HCT116 (cell line): ENCODE data around the gene SOCS1. TPM values are rescaled to one million over a fixed set of nuclear protein-coding genes. Genes with fewer than 3 reads are reported as not detected.

Experiments used
- ATAC-seq: fragments of 200-7000 bp; cut with Tn5 transposase; 2 replicates; pipeline ENCODE4 v1.9.1; 2020; ENCODE audit warnings: mild to moderate bottlenecking, moderate library complexity
- BruUV-seq: library from RNA; stranded (reverse); fragments of 400-500 nt; replicated peaks from 2 replicates; lab custom pipeline; 2021; lab: Mats Ljungman, UMichigan
- CTCF ChIA-PET: fragments of 300-600 bp; sonication (Branson Sonifier 250); formaldehyde crosslinking; loops from one replicate; lab custom pipeline; 2021; ENCODE audit warnings: antibody characterized with exemption; lab: Charles Lee
- POLR2A ChIA-PET: fragments of 300-600, 350-600 bp; sonication (Branson Sonifier 250); formaldehyde crosslinking; loops from one replicate; lab custom pipeline; 2021; ENCODE audit warnings: antibody characterized with exemption; lab: Charles Lee
- RAD21 ChIA-PET, 2 experiments: fragments of 300-600 bp; sonication (Branson Sonifier 250); formaldehyde crosslinking; loops; one replicate each; lab custom pipeline; 2023; ENCODE audit warnings: low total read pairs in 2 of 2; ENCODE audit not compliant: uncharacterized antibody in 2 of 2, unreplicated experiment in 2 of 2, low non-redundant PET in 1 of 2; lab: Charles Lee
- DNase-seq: peaks from one replicate; pipeline ENCODE4 v3.0.0-alpha.2; 2010; ENCODE audit warnings: low read depth, low spot score
- H2AFZ ChIP-seq: fragments of 200-600 bp; shearing (Covaris generic), sonication (generic); 2 replicates; pipeline ENCODE4 v1.6.1; 2017; ENCODE audit warnings: low read depth, mixed run types, mixed read lengths, antibody characterized with exemption, low read length; ENCODE audit not compliant: poor library complexity, severe bottlenecking
- H3K27ac ChIP-seq: 2 replicates; pipeline ENCODE4 v1.5.1; 2012; ENCODE audit warnings: low read depth, low read length
- H3K27me3 ChIP-seq: fragments of 200-600 bp; sonication (generic); 2 replicates; pipeline ENCODE4 v1.6.1; 2016; ENCODE audit warnings: mixed run types, low read length, mixed read lengths; ENCODE audit not compliant: insufficient read depth
- H3K36me3 ChIP-seq, 2 experiments: fragments of 200-500 bp in 1 of 2; fragments of 200-600 bp in 1 of 2; sonication (Bioruptor generic) in 1 of 2; sonication (generic) in 1 of 2; 2 replicates each; pipeline versions ENCODE4 v1.5.1 to v1.6.1; 2014 to 2016; ENCODE audit warnings: low read length in 2 of 2, inconsistent platforms in 1 of 2, mixed read lengths in 1 of 2, mixed run types in 1 of 2; ENCODE audit not compliant: insufficient read depth in 2 of 2, control insufficient read depth in 1 of 2
- H3K4me1 ChIP-seq, 2 experiments: fragments of 200-600 bp in 1 of 2; sonication (generic) in 1 of 2; 2 replicates each; pipeline versions ENCODE4 v1.5.1 to v1.6.1; 2012 to 2017; ENCODE audit warnings: low read length in 2 of 2, inconsistent platforms in 1 of 2, mild to moderate bottlenecking in 1 of 2, mixed read lengths in 1 of 2, mixed run types in 1 of 2, moderate library complexity in 1 of 2; ENCODE audit not compliant: insufficient read depth in 2 of 2, control insufficient read depth in 1 of 2
- H3K4me2 ChIP-seq: fragments of 200-600 bp; sonication (generic); 2 replicates; pipeline ENCODE4 v1.6.1; 2017; ENCODE audit warnings: mixed run types, low read length, mixed read lengths
- H3K4me3 ChIP-seq, 2 experiments: fragments of 200-600 bp in 1 of 2; sonication (generic) in 1 of 2; replicated peaks in 1 of 2; 2 replicates each; pipeline ENCODE4 v1.5.1; 2011 to 2016; ENCODE audit warnings: low read length in 2 of 2, control low read depth in 1 of 2, low read depth in 1 of 2, mild to moderate bottlenecking in 1 of 2, mixed read lengths in 1 of 2, mixed run types in 1 of 2
- H3K79me2 ChIP-seq: fragments of 200-600 bp; sonication (generic); 2 replicates; pipeline ENCODE4 v1.6.1; 2017; ENCODE audit warnings: mild to moderate bottlenecking, mixed run types, low read length, moderate library complexity, mixed read lengths; ENCODE audit not compliant: insufficient read depth
- H3K9ac ChIP-seq: fragments of 200-600 bp; sonication (generic); 2 replicates; pipeline ENCODE4 v1.6.1; 2016; ENCODE audit warnings: low read length, mixed read lengths
- H3K9me2 ChIP-seq: fragments of 200-600 bp; sonication (generic), shearing (Covaris generic); 2 replicates; pipeline ENCODE4 v1.6.1; 2017; ENCODE audit warnings: mixed run types, mild to moderate bottlenecking, moderate library complexity; ENCODE audit not compliant: insufficient read depth
- H3K9me3 ChIP-seq, 2 experiments: fragments of 200-500 bp in 1 of 2; fragments of 200-600 bp in 1 of 2; sonication (Bioruptor generic) in 1 of 2; sonication (generic) in 1 of 2; 2 replicates each; pipeline ENCODE4 v1.6.1; 2014 to 2017; ENCODE audit warnings: low read length in 2 of 2, mixed read lengths in 2 of 2, inconsistent platforms in 1 of 2, low read depth in 1 of 2, mild to moderate bottlenecking in 1 of 2, mixed run types in 1 of 2, moderate library complexity in 1 of 2; ENCODE audit not compliant: control insufficient read depth in 1 of 2, insufficient read depth in 1 of 2
- H4K20me1 ChIP-seq: fragments of 200-600 bp; sonication (generic), shearing (Covaris generic); 2 replicates; pipeline ENCODE4 v1.6.1; 2017; ENCODE audit warnings: mixed run types, mild to moderate bottlenecking, moderate library complexity; ENCODE audit not compliant: insufficient read depth
- ATF3 ChIP-seq: IDR thresholded peaks from 2 replicates; pipeline ENCODE4 v1.6.1; 2012
- CBX3 ChIP-seq: IDR thresholded peaks from 2 replicates; pipeline ENCODE4 v1.6.1; 2012; ENCODE audit warnings: low read depth
- intact Hi-C: fragments of 100-400 bp; cut with micrococcal nuclease; formaldehyde crosslinking; loops from 2 replicates; pipeline ENCODE4 v1.10.0; 2022
- total RNA-seq: library from RNA; stranded (reverse); gene quantifications from one replicate; pipeline ENCODE4 v1.2.1, GENCODE V29; 2021; ENCODE audit not compliant: unreplicated experiment
- TF ChIP-seq, protein P1 (sequence below), 3 experiments: fragments of 200-600 bp in 1 of 3; sonication (generic) in 1 of 3; IDR thresholded peaks in 2 of 3; conservative IDR thresholded peaks in 1 of 3; 2 replicates each; pipeline ENCODE4 v1.5.1; 2012 to 2017; ENCODE audit warnings: low read depth in 2 of 3, low read length in 2 of 3, antibody characterized with exemption in 1 of 3, borderline replicate concordance in 1 of 3, control low read depth in 1 of 3, mild to moderate bottlenecking in 1 of 3, mixed read lengths in 1 of 3, mixed run types in 1 of 3, moderate library complexity in 1 of 3; ENCODE audit not compliant: insufficient read depth in 1 of 3

SOCS1 gene
- total RNA-seq, 1 experiment from 2014 or later: 4.9 TPM

DNA sequence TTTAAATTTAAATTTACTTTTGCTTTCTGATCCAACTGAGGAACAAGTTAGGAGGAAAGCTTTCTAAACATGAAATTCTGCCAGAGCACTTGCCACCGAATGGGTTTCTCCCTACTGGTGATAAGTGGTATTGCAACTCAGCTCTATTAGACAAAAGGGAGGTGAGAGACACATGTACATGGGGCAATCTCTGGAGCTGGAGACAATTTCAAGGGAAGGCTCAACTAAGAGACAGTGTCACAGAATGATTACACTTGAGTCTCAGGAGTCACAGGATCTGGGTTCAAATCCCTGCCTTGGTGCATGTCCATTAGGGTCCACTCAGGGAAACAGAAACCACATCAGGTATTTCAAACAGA, 37.4 kb downstream of the SOCS1 start:
- no peak overlapping the region for H3K27ac ChIP-seq
- peaks cover 11 to 21% of the 10 kb centered on the region in 2 experiments; a peak in 3 of 4 replicates for H3K9me3 ChIP-seq

More for the DNA sequence above, 37.4 kb downstream of the SOCS1 start:
- intact Hi-C loops: no loop called here
- Histone ChIP-seq H3K9me2 (no peaks in the 10 kb centered on the region), H3K27me3 (no peaks in the 10 kb centered on the region), H3K79me2 (no peaks in the 10 kb centered on the region), H3K9ac (no peak overlapping the region), H4K20me1 (no peaks in the 10 kb centered on the region), H3K36me3 (no peaks in the 10 kb centered on the region), H2AFZ (no peak overlapping the region), H3K4me3 (no peak overlapping the region), H3K4me2 (no peak overlapping the region), H3K4me1 (no peaks in the 10 kb centered on the region)
- DNase-seq (no peak), ATAC-seq (no peak)
- TF ChIP-seq ATF3 (no peak), CBX3 (peak; percentile 58; the same call in 1 of the 2 replicates)
- TF ChIP-seq, protein P1, sequence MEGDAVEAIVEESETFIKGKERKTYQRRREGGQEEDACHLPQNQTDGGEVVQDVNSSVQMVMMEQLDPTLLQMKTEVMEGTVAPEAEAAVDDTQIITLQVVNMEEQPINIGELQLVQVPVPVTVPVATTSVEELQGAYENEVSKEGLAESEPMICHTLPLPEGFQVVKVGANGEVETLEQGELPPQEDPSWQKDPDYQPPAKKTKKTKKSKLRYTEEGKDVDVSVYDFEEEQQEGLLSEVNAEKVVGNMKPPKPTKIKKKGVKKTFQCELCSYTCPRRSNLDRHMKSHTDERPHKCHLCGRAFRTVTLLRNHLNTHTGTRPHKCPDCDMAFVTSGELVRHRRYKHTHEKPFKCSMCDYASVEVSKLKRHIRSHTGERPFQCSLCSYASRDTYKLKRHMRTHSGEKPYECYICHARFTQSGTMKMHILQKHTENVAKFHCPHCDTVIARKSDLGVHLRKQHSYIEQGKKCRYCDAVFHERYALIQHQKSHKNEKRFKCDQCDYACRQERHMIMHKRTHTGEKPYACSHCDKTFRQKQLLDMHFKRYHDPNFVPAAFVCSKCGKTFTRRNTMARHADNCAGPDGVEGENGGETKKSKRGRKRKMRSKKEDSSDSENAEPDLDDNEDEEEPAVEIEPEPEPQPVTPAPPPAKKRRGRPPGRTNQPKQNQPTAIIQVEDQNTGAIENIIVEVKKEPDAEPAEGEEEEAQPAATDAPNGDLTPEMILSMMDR (IDR thresholded peaks at IDR 0.05 in 2 of 3, conservative IDR thresholded peaks at IDR 0.05 in 1 of 3; ENCODE audit: borderline replicate concordance in 1 of 3, insufficient read depth in 1 of 3, low read depth in 2 of 3, low read length in 2 of 3): peak in 2 of 3 experiments; percentile 74 to 92; a peak in 4 of 6 replicates
- no TSS peak for BruUV-seq
- POLR2A ChIA-PET: no interaction called here
- RAD21 ChIA-PET: interaction anchor here in 1 of 2 experiments (0.6 kb wide), 1 partner anchor 236 kb away, joined by 6 read pairs; no protein-coding TSS in a partner anchor
- CTCF ChIA-PET: no interaction called here
